GM21737 (cell line): ENCODE results near the gene MCL1.
A peak's percentile ranks its signal among the peaks of the same experiment; 100 is the strongest.
"Not testable (repeated sequence)": the region's sequence is repeated elsewhere in the genome, so short reads cannot be mapped to it uniquely, and the experiment has no call there.

Experiments
- ATAC-seq: cut with Tn5 transposase; IDR thresholded peaks from one replicate; pipeline ENCODE4 v1.9.1; 2021; ENCODE audit warnings: mild to moderate bottlenecking, moderate library complexity; ENCODE audit not compliant: unreplicated experiment

MCL1 gene

GRCh38 chr1:150573648-150574071, 5.8 kb downstream of the MCL1 start:
- not testable (repeated sequence) for ATAC-seq

GRCh38 chr1:150572918-150573647, 6.3 kb downstream of the MCL1 start:
- ATAC-seq = no peak

- ATAC-seq = no peak
Observed at GRCh38 chr1:150568594-150568966, 10.8 kb downstream of the MCL1 start.

- ATAC-seq = peak; percentile 13
Observed at GRCh38 chr1:150567717-150568593, 11.5 kb downstream of the MCL1 start.

- peak; percentile 29 for ATAC-seq
Observed at GRCh38 chr1:150567341-150567716, 12.1 kb downstream of the MCL1 start.

GRCh38 chr1:150566589-150567340, 12.6 kb downstream of the MCL1 start:
- no peak for ATAC-seq

GRCh38 chr1:150565240-150565991, 14.0 kb downstream of the MCL1 start:
- not testable (repeated sequence) for ATAC-seq

- no peak for ATAC-seq
Observed at GRCh38 chr1:150564051-150564991, 15.1 kb downstream of the MCL1 start.

- peak; percentile 15 for ATAC-seq
Observed at GRCh38 chr1:150563340-150564038, 15.9 kb downstream of the MCL1 start.

GRCh38 chr1:150562446-150563339, 16.7 kb downstream of the MCL1 start:
- ATAC-seq = peak; percentile 32

GRCh38 chr1:150561974-150562445, 17.4 kb downstream of the MCL1 start:
- peak; percentile 38 for ATAC-seq

- ATAC-seq = peak; percentile 9
Observed at GRCh38 chr1:150561254-150561973, 18.0 kb downstream of the MCL1 start.

GRCh38 chr1:150560576-150561253, 18.7 kb downstream of the MCL1 start:
- ATAC-seq = peak; percentile 38

GRCh38 chr1:150560011-150560438, 19.4 kb downstream of the MCL1 start:
- no peak for ATAC-seq

- ATAC-seq = no peak
Observed at GRCh38 chr1:150559656-150560010, 19.8 kb downstream of the MCL1 start.
